ENCODE results near the gene BEND4.

Gene BEND4

DNA sequence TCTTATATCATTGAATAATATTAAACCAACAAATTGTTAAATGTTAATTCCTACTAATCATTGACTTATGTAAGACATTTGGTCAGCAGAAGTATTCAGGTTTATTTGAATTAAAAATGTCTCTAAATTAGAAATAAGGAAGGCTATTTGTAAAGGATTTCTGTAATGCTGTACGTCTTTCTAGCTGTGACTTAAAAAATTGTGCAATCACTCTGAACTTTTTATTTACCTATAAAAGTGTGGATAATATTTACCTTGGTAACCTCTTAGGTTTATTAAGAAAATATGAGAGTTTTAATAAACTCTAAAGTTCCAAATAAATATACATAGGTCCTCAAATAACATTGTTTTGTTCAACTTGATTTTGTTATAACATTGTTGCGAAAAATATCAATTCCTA lies 85.2 kb downstream of the BEND4 start:
- Histone ChIP-seq H3K79me2 (no peaks in the 10 kb centered on the region), H2AFZ (no peak overlapping the region), H3K27ac (no peak overlapping the region), H3K27me3 (ENCODE audit: control insufficient read depth, insufficient read depth, low read length) (no peaks in the 10 kb centered on the region), H3K4me2 (ENCODE audit: low read length) (no peak overlapping the region), H3K4me3 (ENCODE audit: low read depth, low read length) (no peak overlapping the region), H3K9ac (no peak overlapping the region), H3K36me3 (ENCODE audit: control insufficient read depth, insufficient read depth, low read length) (no peaks in the 10 kb centered on the region), H3K9me3 (ENCODE audit: control insufficient read depth, low read length) (no peaks in the 10 kb centered on the region), H3K4me1 (no peaks in the 10 kb centered on the region)
- TF ChIP-seq, protein P1, sequence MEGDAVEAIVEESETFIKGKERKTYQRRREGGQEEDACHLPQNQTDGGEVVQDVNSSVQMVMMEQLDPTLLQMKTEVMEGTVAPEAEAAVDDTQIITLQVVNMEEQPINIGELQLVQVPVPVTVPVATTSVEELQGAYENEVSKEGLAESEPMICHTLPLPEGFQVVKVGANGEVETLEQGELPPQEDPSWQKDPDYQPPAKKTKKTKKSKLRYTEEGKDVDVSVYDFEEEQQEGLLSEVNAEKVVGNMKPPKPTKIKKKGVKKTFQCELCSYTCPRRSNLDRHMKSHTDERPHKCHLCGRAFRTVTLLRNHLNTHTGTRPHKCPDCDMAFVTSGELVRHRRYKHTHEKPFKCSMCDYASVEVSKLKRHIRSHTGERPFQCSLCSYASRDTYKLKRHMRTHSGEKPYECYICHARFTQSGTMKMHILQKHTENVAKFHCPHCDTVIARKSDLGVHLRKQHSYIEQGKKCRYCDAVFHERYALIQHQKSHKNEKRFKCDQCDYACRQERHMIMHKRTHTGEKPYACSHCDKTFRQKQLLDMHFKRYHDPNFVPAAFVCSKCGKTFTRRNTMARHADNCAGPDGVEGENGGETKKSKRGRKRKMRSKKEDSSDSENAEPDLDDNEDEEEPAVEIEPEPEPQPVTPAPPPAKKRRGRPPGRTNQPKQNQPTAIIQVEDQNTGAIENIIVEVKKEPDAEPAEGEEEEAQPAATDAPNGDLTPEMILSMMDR (IDR thresholded peaks at IDR 0.05), result no peak

DNA sequence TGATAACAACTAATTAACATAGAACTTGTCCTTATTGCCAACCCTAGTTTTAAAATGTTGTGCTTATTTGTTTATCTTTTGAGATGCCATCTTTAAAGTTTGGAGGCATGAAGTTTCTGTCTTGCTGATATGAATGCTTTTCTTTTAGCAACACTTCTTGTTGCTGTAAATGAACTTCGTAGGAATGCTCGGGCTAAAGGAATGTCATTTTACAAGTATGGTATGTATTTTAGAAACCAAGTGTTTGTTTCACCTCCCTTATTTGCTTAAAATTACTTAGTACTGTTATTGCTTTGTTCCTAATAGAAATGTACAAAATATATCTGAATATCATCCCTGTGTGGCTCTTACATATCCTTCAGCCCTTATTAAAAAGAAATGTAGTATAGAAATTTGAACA lies 86.1 kb downstream of the BEND4 start:
- Histone ChIP-seq H2AFZ (no peak overlapping the region), H3K27ac (no peak overlapping the region), H3K9ac (no peak overlapping the region), H3K27me3 (ENCODE audit: control insufficient read depth, insufficient read depth, low read length) (no peaks in the 10 kb centered on the region), H3K4me1 (no peaks in the 10 kb centered on the region), H3K9me3 (ENCODE audit: control insufficient read depth, low read length) (no peaks in the 10 kb centered on the region), H3K79me2 (no peaks in the 10 kb centered on the region), H3K4me2 (ENCODE audit: low read length) (no peak overlapping the region), H3K4me3 (ENCODE audit: low read depth, low read length) (no peak overlapping the region), H3K36me3 (ENCODE audit: control insufficient read depth, insufficient read depth, low read length) (no peaks in the 10 kb centered on the region)
- TF ChIP-seq, protein P1 (IDR thresholded peaks at IDR 0.05), result no peak
